ENCODE results near the gene KDM3B.
A peak's percentile ranks its signal among the peaks of the same experiment; 100 is the strongest.

The KDM3B gene

GRCh38 chr5:138349852-138350562 lies 2.5 kb upstream of the KDM3B start:
- Histone ChIP-seq H3K4me1 (peaks cover 10% of the 10 kb centered on the region), H3K9me3 (no peaks in the 10 kb centered on the region), H3K36me3 (peaks cover 13% of the 10 kb centered on the region), H3K27me3 (no peaks in the 10 kb centered on the region), H3K4me3 (ENCODE audit: low read depth, low read length) (no peak overlapping the region)
- TF ChIP-seq CTCF (IDR thresholded peaks at IDR 0.05; ENCODE audit: low read depth, low read length), result no peak
- DNase-seq, result no peak

GRCh38 chr5:138350563-138350890 lies 2.0 kb upstream of the KDM3B start:
- peaks cover 10% of the 10 kb centered on the region for H3K36me3 ChIP-seq
- no peaks in the 10 kb centered on the region for H3K27me3 ChIP-seq

DNA sequence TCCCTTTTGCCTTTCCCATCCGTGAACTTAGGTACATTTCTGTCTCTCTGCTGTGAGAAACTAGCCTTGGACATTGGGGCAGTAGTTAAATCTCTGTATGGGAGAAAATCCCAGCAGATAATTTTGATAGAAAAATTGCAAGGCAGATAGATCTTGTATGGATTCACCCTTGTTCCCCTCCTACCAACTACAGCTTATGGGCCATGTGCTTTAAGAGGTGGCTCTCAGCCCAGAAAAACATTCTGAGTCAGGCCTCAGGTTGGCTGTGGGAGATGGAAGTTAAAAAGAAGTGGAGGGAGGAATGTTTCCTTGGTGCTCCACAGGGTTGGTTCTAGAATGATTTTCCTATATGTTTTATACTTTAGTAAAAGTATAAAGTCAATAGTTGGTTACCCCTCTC lies 1.4 kb upstream of the KDM3B start:
- DNase-seq, result no peak
- TF ChIP-seq CTCF (IDR thresholded peaks at IDR 0.05; ENCODE audit: low read depth, low read length), result no peak
- H3K9me3 ChIP-seq, result no peaks in the 10 kb centered on the region
- peaks cover 4% of the 10 kb centered on the region for H3K36me3 ChIP-seq
- peaks cover 10% of the 10 kb centered on the region for H3K4me1 ChIP-seq
- H3K27me3 ChIP-seq, result no peaks in the 10 kb centered on the region
- H3K4me3 ChIP-seq (ENCODE audit: low read depth, low read length), result no peak overlapping the region

More at GRCh38 chr5:138350563-138350890, 2.0 kb upstream of the KDM3B start:
- no peak for DNase-seq
- no peak overlapping the region for H3K4me3 ChIP-seq (ENCODE audit: low read depth, low read length)
- TF ChIP-seq CTCF (IDR thresholded peaks at IDR 0.05; ENCODE audit: low read depth, low read length), result no peak
- H3K9me3 ChIP-seq, result no peaks in the 10 kb centered on the region
- H3K4me1 ChIP-seq, result peaks cover 10% of the 10 kb centered on the region

DNA sequence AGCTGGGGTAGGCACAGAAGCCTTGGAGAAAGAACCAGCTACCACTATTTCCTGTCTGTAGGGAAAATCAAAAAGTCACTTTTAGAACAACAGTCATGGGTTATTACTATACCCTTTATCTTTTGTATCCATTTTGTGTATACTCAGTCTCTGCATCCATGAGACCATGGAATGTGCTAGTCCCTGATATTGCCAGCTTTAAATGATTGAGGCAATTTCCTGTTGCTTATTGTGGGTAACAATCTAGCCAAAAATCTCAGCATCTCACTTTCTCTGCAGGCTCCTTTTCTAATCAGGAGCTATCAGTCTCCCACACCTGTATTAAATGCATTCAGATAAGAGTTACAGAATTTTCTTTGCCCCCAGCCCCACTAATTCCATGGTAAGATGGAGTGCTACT lies 968 bp upstream of the KDM3B start:
- Histone ChIP-seq H3K4me3 (ENCODE audit: low read depth, low read length) (no peak overlapping the region), H3K9me3 (no peaks in the 10 kb centered on the region), H3K36me3 (peaks cover 2% of the 10 kb centered on the region; the same call in 1 of the 2 replicates), H3K4me1 (peaks cover 10% of the 10 kb centered on the region), H3K27me3 (no peaks in the 10 kb centered on the region)
- no peak for DNase-seq
- no peak for TF ChIP-seq CTCF (IDR thresholded peaks at IDR 0.05; ENCODE audit: low read depth, low read length)

- Histone ChIP-seq H3K4me3 (ENCODE audit: low read depth, low read length) (peak overlapping the region; percentile 84), H3K36me3 (no peaks in the 10 kb centered on the region), H3K9me3 (no peaks in the 10 kb centered on the region), H3K4me1 (peaks cover 10% of the 10 kb centered on the region), H3K27me3 (no peaks in the 10 kb centered on the region)
- DNase-seq, result peak; percentile 54
- TF ChIP-seq CTCF (IDR thresholded peaks at IDR 0.05; ENCODE audit: low read depth, low read length), result peak; percentile 16
Observed at GRCh38 chr5:138352722-138353559, 456 bp downstream of the KDM3B start.

DNA sequence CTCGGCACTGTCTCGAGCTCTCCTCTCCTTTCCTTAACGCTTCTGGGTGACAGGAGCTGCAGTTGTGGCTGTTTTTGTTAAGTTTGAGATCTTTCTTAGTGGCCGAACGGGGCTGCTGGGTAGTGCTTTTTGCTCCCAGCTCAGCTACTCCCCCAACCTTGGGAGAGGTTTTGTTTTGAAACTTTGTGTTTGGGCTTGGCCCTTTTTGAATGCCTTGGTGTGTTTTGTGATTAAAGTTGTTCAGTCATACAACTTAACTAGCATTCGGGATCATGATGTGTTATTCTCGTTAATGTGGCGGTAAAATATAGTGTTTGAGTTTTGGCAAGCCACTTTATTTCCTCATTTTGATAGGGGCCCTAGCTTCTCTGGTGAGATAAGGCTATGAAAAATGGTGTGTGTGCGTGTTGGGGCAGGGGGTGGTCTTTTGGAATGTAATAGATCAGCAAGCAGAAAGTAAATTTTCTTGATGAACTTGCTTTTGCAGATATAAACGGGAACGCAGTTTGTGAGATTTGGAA lies 1.1 kb downstream of the KDM3B start:
- Histone ChIP-seq H3K36me3 (no peaks in the 10 kb centered on the region), H3K4me1 (peaks cover 10% of the 10 kb centered on the region), H3K4me3 (ENCODE audit: low read depth, low read length) (peak overlapping the region; percentile 84), H3K27me3 (no peaks in the 10 kb centered on the region), H3K9me3 (no peaks in the 10 kb centered on the region)
- TF ChIP-seq CTCF (IDR thresholded peaks at IDR 0.05; ENCODE audit: low read depth, low read length), result no peak
- no peak for DNase-seq

Data from BE2C (cell line).